ENCODE measurements around the gene POLR2B.
"Not testable (repeated sequence)": the region's sequence is repeated elsewhere in the genome, so short reads cannot be mapped to it uniquely, and the experiment has no call there.

Gene POLR2B

DNA sequence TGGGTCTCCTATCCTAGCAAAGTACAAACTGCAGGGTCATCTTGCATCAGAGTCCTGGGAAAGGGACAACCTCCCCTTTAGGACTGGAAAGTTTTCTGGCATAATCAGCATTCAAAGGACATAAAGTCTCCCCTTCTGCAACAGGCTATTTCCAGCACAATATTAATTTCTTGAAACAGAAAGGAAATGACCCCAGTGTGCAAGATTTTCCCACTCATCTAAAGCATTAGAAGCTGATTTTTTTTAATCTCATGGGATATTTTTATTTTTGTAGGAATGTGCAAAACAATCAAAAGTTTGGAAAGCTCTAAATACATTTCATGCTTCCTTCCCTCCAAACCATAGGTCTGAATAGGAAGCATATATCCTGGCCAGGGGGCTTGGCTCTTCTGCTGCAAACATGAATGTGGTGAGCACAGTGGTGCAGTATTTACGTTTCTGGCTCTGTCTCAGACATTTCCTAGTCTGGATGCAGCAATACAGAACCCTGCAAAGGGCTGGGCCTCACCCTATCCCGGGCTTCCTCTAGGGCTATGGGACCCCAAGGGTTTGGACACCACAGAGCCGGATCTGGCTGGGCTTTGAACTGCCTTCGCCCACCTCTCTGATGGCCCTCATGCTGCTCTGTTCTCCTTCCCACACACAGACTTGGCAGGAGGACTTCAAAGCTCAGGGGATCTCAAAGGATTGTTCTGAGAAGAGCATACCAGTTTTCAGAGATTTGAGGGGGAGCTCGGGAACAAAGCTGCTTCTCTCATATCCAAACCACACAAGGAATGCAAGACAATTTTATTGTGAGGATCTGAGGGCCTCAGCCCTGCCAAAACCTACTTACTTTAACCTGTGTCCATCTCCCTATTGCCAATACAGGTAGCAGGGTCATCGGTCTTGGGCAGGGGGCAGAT is 64.9 kb downstream of the POLR2B start:
- no peak overlapping the region for H3K27ac ChIP-seq
- TF ChIP-seq, protein P1, sequence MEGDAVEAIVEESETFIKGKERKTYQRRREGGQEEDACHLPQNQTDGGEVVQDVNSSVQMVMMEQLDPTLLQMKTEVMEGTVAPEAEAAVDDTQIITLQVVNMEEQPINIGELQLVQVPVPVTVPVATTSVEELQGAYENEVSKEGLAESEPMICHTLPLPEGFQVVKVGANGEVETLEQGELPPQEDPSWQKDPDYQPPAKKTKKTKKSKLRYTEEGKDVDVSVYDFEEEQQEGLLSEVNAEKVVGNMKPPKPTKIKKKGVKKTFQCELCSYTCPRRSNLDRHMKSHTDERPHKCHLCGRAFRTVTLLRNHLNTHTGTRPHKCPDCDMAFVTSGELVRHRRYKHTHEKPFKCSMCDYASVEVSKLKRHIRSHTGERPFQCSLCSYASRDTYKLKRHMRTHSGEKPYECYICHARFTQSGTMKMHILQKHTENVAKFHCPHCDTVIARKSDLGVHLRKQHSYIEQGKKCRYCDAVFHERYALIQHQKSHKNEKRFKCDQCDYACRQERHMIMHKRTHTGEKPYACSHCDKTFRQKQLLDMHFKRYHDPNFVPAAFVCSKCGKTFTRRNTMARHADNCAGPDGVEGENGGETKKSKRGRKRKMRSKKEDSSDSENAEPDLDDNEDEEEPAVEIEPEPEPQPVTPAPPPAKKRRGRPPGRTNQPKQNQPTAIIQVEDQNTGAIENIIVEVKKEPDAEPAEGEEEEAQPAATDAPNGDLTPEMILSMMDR (IDR thresholded peaks at IDR 0.05): no peak
- no peak for TF ChIP-seq ZFX (IDR thresholded peaks at IDR 0.05; ENCODE audit: borderline replicate concordance)

DNA sequence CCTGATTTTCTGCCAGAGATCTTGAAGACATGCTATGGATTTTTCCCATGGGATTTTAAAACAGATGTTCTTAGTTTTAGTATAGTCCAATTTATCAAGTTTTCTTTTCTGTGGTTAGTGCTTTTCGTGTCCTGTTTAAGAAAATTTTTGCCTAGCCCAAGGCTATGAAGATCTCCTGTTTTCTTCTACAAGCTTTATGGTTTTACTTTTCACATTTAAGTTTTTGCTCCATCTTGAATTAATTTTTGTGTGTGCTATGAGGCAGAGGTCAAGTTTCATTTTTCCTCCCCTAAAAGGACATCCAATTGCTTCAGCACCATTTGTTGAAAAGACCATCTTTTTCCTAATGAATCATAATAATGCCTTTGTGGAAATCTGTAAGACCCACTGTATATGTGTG is 65.6 kb downstream of the POLR2B start:
- TF ChIP-seq, protein P1 (IDR thresholded peaks at IDR 0.05): no peak
- TF ChIP-seq ZFX (IDR thresholded peaks at IDR 0.05; ENCODE audit: borderline replicate concordance): no peak
- no peak overlapping the region for H3K27ac ChIP-seq

DNA sequence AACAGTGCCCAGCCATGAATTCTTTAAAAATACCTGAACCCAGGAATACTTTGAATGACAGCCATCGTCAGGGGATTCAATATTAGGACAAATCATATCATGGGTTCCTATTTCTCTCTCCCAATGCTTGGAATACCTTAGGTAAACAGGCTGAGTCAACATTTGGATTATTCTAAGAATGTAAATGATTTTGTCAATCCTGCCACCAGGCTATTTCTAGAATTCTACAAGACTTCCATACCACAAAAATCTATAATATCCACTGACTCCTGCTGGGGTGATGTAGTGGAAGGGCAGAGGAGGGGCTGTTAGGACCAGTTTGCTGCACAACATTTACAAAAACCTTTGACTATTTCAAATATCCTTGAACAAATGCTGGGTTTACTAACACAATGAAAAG is 66.3 kb downstream of the POLR2B start:
- no peak overlapping the region for H3K27ac ChIP-seq
- TF ChIP-seq, protein P1 (IDR thresholded peaks at IDR 0.05): no peak
- no peak for TF ChIP-seq ZFX (IDR thresholded peaks at IDR 0.05; ENCODE audit: borderline replicate concordance)

DNA sequence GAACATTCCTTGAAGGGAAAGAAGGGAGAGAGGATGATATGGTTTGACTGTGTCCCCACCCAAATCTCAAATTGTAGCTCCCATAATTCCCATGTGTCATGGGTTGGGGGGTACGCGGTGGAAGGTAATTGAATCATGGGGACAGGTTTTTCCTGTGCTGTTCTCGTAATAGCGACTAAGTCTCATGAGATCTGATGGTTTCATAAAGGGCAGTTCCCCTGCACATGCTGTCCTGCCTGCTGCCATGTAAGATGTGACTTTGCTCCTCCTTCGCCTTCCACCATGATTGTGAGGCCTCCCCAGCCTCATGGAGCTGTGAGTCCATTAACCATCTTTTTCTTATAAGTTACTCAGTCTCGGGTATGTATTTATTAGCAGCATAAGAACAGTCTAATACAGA is 68.3 kb downstream of the POLR2B start:
- H3K27ac ChIP-seq: not testable (repeated sequence)

DNA sequence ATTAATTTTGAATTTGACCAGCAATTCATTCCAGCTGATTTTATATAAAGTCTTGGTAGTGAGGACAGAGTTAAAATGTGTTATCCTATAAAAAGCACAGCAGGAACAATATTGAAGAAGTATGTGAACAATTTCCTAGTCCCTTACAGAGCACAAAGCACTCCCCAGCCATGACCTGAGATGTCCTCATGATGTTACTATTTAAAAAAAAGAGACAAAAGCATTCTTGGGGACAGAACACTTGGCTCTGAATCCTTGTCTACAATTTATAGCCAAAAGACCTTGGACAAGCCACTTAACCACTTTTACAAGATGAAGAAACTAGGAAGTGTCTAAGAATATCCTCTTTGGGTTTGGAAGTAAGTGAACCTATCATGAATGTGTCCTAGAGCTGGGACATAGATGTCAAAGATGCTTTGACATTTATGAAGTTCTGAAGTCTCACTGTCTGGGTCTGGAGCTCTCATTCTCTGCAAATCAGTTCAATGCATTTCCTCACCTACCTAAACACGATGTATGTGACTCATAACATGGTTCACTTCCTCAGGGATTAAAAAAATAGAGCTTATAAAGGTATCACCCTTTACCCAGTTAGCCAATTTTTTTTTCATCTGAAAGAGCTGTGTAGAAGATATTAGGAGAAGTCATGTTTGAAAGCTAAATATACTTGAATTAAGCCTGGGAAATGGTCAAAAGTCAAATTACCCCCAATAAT is 70.1 kb downstream of the POLR2B start:
- no peak overlapping the region for H3K27ac ChIP-seq
- TF ChIP-seq, protein P1 (IDR thresholded peaks at IDR 0.05): no peak
- TF ChIP-seq ZFX (IDR thresholded peaks at IDR 0.05; ENCODE audit: borderline replicate concordance): no peak

DNA sequence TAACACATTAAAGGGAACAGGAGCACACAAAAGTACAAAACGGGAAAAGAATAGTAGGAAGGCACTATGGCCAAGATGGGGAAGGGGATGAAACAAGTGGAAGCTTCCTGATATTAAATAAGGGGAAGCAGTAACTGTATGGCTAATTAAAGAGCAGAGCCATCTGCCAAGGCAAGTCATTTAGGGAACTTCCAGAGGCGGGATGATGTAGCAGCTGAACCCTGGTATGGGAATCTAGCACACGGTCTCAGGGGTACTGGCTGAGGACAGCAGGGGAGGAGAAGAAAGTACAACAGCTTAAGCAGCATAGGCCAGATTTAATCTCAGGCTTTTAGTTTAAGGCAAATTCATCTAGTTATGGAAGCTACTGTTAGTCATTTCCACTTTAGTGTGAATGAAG is 72.4 kb downstream of the POLR2B start:
- no peak overlapping the region for H3K27ac ChIP-seq

DNA sequence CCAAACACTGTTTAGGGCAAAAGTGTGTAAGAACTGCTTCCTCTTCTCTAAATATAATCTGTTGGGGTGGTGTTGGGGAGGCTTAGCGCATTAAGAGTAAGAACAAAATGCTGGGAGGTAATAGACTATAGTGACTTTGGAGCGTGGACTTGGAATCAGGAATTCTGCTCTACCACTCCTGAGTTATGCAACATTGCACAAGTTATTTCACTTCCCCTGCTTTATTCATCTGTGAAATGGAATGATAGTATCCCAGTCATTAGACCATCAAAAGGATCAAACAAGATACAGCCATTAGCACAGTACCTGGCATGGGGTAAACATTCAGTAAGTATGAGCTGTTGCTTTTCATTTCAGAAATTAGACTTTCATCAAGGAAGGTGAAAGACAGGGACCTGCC is 72.8 kb downstream of the POLR2B start:
- no peak overlapping the region for H3K27ac ChIP-seq

More for the DNA sequence above, 72.4 kb downstream of the POLR2B start:
- no peak for TF ChIP-seq ZFX (IDR thresholded peaks at IDR 0.05; ENCODE audit: borderline replicate concordance)
- TF ChIP-seq, protein P1 (IDR thresholded peaks at IDR 0.05): no peak

More for the DNA sequence above, 72.8 kb downstream of the POLR2B start:
- TF ChIP-seq, protein P1 (IDR thresholded peaks at IDR 0.05): no peak
- TF ChIP-seq ZFX (IDR thresholded peaks at IDR 0.05; ENCODE audit: borderline replicate concordance): no peak

Measured in 22Rv1 (cell line).